GM12864 (cell line): Measurements from ENCODE around the gene MYL4.

ENCODE experiments used
- DNase-seq: peaks from one replicate; pipeline ENCODE4 v3.0.0-alpha.2; 2011; ENCODE audit warnings: low read depth
- H3K4me3 ChIP-seq: 2 replicates; pipeline ENCODE4 v1.5.1; 2011; ENCODE audit warnings: mild to moderate bottlenecking, low read depth, low read length, control low read depth
- CTCF ChIP-seq: IDR thresholded peaks from 2 replicates; pipeline ENCODE4 v1.5.1; 2011; ENCODE audit warnings: low read depth, mild to moderate bottlenecking, moderate library complexity, low read length, control low read depth, inconsistent platforms; ENCODE audit errors: missing control alignments

MYL4 gene

GRCh38 chr17:47232465-47232864 is 23.3 kb downstream of the MYL4 start:
- H3K4me3 ChIP-seq, result no peak overlapping the region
- no peak for DNase-seq
- no peak for TF ChIP-seq CTCF

- TF ChIP-seq CTCF, result no peak
- no peak for DNase-seq
- H3K4me3 ChIP-seq, result no peak overlapping the region
These were observed 26.4 kb downstream of the MYL4 start for GRCh38 chr17:47235506-47235905.

GRCh38 chr17:47235923-47236322 is 26.8 kb downstream of the MYL4 start:
- no peak for DNase-seq
- no peak overlapping the region for H3K4me3 ChIP-seq
- no peak for TF ChIP-seq CTCF

GRCh38 chr17:47237841-47238240 is 28.7 kb downstream of the MYL4 start:
- H3K4me3 ChIP-seq, result no peak overlapping the region
- no peak for TF ChIP-seq CTCF
- no peak for DNase-seq

GRCh38 chr17:47238321-47239010 is 29.3 kb downstream of the MYL4 start:
- DNase-seq, result no peak
- H3K4me3 ChIP-seq, result no peak overlapping the region
- no peak for TF ChIP-seq CTCF

GRCh38 chr17:47239619-47239966 is 30.4 kb downstream of the MYL4 start:
- DNase-seq, result no peak
- no peak overlapping the region for H3K4me3 ChIP-seq
- no peak for TF ChIP-seq CTCF

- DNase-seq, result no peak
- H3K4me3 ChIP-seq, result no peak overlapping the region
- no peak for TF ChIP-seq CTCF
These were observed 31.0 kb downstream of the MYL4 start for GRCh38 chr17:47239967-47240651.
